ENCODE measurements around the gene ANO3.

Gene ANO3

GRCh38 chr11:26687351-26687750 lies 355.4 kb downstream of the ANO3 start:
- H3K4me3 ChIP-seq (replicated peaks in 1 of 2; ENCODE audit: low read depth in 2 of 2, low read length in 2 of 2): no peak overlapping the region
- no peak for TF ChIP-seq CTCF (IDR thresholded peaks at IDR 0.05; ENCODE audit: low read depth, low read length)
- no peak for DNase-seq (ENCODE audit: low read depth in 2 of 2)

DNA sequence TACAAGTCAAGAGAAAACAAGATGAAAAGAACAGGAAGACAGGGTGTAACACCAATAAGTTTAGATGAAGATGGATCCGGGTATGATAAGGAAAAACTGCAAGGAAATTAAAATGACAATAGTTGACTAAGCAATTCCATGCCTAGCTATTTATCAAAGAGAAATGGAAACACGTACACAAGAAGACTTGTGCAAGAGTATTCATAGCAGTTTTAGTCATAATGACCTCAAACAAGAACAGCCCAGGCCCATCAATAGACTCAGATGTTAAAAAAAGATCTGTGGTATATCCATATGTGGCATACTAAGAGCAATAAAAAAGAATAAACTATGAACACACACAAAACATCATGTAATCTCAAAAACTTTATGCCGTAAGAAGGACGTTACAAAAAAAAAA lies 356.8 kb downstream of the ANO3 start:
- TF ChIP-seq CTCF (IDR thresholded peaks at IDR 0.05; ENCODE audit: low read depth, low read length): no peak
- DNase-seq (ENCODE audit: low read depth in 2 of 2): peak in 1 of 2 donors; percentile 20
- no peak overlapping the region for H3K4me3 ChIP-seq (replicated peaks in 1 of 2; ENCODE audit: low read depth in 2 of 2, low read length in 2 of 2)

- no peak for TF ChIP-seq CTCF (IDR thresholded peaks at IDR 0.05; ENCODE audit: low read depth, low read length)
- no peak for DNase-seq (ENCODE audit: low read depth in 2 of 2)
- no peak overlapping the region for H3K4me3 ChIP-seq (replicated peaks in 1 of 2; ENCODE audit: low read depth in 2 of 2, low read length in 2 of 2)
Observed at GRCh38 chr11:26696330-26696729, 364.4 kb downstream of the ANO3 start.

DNA sequence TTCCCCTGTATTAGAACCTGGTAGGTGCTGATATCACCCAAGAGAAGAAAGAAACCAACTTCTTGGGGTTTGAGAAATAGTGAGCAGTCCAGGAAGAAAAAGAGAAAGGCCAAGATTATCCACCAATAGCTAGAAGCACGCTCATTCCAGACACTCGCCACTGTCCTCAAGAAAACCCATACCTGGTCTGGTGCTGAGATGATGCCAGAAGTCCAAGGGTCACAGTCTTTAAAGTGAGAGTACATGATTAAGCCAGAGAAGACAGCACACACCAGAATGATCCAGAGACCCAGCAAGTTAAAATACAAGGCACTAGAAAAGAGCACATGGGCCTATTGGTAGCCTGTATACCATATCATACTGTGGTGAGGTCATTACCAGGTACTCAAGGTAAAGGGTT lies 366.3 kb downstream of the ANO3 start:
- no peak overlapping the region for H3K4me3 ChIP-seq (replicated peaks in 1 of 2; ENCODE audit: low read depth in 2 of 2, low read length in 2 of 2)
- no peak for TF ChIP-seq CTCF (IDR thresholded peaks at IDR 0.05; ENCODE audit: low read depth, low read length)
- DNase-seq (ENCODE audit: low read depth in 2 of 2): no peak

DNA sequence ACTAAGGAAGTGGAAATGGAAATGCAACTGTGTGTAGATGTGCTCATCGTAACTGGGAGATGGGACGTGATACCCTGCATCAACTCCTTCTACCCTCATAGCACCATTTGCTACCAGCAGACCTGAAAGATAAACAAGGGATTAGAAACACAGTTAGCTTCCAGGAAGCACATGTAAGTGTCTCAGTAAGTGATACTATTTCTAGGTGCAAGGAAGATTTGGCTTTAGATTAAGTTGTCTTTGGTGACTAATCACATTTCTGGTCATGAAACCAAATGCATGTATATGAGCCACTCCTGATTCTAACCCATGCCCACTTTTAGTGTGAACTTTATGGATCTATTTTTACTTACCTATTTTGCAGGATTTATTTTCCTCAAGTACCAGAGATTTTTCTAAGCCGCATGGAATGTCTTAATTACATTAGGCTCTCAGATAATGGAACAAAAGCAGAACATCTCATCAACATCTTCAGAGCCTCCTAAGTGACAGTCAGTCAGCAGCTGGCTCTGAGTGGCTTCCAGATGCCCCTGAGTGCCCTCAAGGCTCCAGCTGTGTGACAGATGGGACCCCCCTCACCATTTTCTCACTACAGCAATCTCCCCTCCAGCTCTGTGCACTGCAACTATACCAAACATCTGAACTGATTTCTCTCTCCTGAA lies 368.8 kb downstream of the ANO3 start:
- H3K4me3 ChIP-seq (replicated peaks in 1 of 2; ENCODE audit: low read depth in 2 of 2, low read length in 2 of 2): no peak overlapping the region
- DNase-seq (ENCODE audit: low read depth in 2 of 2): no peak
- no peak for TF ChIP-seq CTCF (IDR thresholded peaks at IDR 0.05; ENCODE audit: low read depth, low read length)

DNA sequence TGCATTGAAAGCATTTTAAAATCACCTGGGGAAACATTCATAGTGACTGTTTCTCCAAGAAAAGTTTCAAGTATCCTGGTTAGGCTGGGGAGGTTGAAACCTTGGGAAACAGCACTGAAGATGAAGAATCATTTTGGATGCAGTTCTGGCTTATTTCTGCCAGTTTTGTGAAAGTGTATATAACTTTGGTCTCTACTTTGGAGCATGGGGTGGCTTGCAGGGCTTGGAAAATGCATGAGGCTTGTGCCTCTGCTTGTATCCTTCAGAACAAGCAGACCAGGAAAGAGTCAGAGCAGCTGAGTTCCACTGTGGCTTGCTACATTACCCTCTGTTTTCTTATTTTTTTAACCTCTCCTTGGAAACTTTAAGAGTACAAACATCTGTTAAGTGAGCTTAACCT lies 370.5 kb downstream of the ANO3 start:
- no peak for TF ChIP-seq CTCF (IDR thresholded peaks at IDR 0.05; ENCODE audit: low read depth, low read length)
- H3K4me3 ChIP-seq (replicated peaks in 1 of 2; ENCODE audit: low read depth in 2 of 2, low read length in 2 of 2): no peak overlapping the region
- no peak for DNase-seq (ENCODE audit: low read depth in 2 of 2)
